HG03064 (cell line): Measurements from ENCODE around the gene VIPR1.
A peak's percentile ranks its signal among the peaks of the same experiment; 100 is the strongest.

Experiments used
- ATAC-seq: cut with Tn5 transposase; IDR thresholded peaks from one replicate; pipeline ENCODE4 v1.9.1; 2021; ENCODE audit warnings: low read depth; ENCODE audit not compliant: unreplicated experiment

VIPR1 gene, protein sequence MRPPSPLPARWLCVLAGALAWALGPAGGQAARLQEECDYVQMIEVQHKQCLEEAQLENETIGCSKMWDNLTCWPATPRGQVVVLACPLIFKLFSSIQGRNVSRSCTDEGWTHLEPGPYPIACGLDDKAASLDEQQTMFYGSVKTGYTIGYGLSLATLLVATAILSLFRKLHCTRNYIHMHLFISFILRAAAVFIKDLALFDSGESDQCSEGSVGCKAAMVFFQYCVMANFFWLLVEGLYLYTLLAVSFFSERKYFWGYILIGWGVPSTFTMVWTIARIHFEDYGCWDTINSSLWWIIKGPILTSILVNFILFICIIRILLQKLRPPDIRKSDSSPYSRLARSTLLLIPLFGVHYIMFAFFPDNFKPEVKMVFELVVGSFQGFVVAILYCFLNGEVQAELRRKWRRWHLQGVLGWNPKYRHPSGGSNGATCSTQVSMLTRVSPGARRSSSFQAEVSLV

DNA sequence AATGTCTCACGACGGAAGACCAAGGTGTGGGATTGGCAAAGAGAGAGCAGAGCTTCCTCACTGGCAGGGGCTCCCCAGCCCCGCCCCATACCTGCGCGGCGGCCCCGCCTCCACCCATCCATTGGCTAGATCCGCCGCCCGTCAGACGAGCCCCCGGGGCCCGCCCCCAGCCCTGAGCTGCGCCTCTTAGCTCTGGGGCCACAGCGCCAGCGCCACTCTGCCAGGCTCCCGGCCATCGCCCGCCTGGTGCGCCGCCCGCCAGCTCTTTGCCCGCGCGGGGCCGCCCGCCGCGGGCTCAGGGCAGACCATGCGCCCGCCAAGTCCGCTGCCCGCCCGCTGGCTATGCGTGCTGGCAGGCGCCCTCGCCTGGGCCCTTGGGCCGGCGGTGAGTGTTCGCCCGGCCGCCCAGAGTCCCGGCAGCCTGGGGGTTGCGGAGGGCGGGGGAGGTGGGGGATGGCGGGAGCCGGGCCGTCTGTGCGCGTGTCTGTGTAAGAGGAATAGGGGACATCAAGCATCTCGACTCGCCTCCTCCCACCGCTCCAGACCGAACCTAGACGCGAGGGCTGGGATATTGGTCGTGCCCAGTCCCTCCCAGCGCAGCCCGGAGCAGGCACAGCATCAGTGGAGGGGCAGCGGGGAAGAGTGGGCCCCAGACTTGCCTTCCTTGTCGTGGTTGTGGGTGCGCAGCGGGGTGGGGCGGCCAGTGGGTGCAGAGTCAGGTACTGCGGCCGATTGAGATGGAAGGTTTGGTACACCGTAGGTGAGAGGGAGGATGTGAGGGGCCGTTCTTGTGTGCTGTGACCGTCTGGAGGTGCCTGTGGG, at the start of gene VIPR1:
VIPR1 (plus strand) TSS at position 215 of the 822 bp plus-strand sequence; CDS start at position 308, 93 bp downstream.
- ATAC-seq, result peak; percentile 95

DNA sequence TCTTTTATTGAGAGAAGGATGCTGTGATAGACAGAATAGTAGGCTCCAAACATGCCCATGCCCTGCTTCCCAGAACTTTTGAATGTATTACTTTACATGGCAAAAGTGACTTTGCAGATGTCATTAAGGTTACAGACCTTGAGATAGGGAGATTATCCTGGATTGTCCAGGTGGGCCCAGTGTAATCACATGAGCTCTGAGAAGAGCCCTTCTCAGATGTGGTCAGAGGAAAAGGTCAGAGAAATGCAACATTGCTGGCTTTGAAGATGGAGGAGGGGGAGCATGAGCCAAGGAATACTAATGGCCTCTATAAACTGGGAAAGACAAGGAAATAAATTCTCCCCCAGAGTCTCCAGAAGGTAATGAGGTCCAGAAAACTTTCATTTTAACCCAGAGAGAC, 46.2 kb upstream of the VIPR1 start:
- ATAC-seq, result no peak

DNA sequence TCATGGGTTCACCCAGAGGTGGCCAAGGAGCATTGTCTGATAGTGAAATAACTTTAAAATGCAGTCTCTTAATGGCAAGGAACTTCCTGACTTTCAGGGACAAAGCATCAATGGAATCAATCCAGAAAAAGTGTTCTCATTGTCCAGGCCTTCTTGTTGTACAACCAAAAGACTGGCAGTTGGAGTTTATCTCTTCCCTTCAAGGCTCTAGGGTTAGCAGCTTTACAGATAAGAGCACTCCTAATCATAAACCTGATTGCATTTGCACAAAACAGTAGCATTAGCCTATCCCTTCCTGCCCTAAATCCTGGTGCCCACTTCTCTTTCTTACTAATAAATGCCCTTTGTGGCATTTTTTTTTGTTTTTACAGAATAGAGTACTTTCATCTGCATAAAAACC, 43.3 kb upstream of the VIPR1 start:
- ATAC-seq, result no peak

DNA sequence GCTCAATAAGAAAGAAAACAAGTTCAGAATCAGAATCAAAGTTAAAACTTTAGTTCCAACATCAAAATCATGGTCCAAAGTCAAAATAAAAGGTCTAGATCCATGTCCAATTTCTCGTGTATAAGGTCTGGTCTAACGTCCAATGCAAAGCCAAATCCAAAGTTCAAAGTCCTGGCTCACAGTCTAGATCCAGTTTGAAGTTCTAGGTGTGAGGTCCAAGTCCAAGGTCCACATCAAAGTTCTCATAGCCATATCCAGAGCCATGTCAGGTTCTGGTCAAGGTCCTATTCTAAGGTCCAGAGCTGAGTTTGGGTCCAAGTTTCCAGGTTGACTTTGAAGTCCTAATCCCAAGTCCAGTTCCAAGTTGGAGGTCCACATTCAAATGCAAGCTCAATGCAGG, 40.7 kb upstream of the VIPR1 start:
- ATAC-seq, result no peak

DNA sequence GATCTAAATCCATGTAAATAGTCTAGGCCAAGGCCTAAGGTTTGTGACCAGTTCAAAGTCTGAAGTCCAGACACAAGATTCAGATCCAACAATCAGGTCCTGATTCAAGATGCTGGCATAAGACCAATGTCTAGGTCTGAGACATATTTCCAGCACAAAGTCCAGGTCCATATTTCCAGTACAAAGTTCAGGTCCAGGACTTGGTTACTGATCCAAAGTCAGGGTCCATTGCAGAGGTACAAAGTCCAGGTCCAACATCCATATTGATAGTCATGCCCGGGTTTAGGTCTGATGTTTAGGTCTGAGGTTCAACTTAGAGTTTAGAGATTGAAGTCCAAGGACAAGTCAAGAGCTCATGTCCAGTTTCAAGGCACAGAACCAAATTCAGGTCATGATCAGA, 39.4 kb upstream of the VIPR1 start:
- ATAC-seq, result no peak

DNA sequence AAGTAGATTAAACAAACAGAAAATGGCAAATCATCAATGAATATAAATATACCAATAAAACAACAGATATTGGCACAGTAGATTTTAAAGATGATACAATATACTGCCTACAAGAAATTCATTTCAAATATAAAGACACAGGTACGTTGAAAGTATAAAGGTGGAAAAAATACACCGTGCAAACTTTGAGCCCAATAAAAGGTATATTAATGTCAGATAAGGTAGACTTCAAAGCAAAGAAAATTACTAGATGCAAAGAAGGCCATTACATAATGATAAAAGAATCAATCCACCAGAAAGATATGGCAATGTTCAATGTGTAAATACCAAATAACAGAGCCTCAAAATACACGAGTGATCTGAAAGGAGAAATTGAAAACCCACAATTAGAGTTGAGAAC, 34.3 kb upstream of the VIPR1 start:
- ATAC-seq, result no peak

DNA sequence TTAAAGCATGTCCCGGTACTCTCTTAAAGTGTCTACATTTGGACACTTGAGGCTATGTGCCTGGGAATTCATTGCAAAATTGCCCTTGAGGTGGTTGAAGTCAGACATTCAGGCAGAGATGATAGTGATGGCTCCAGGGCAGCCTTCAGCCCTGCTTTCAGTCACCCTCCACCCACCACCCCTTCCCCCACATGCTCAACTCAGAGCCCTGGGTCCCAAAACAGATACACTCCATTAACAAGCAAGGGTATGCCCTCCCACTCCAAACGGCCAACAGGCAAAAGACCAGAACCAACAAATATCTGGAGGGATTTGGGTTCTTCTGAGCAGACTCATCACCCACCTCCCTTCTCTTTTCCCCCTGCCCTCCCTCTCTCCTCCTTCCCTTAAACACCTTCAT, 29.9 kb upstream of the VIPR1 start:
- ATAC-seq, result no peak

DNA sequence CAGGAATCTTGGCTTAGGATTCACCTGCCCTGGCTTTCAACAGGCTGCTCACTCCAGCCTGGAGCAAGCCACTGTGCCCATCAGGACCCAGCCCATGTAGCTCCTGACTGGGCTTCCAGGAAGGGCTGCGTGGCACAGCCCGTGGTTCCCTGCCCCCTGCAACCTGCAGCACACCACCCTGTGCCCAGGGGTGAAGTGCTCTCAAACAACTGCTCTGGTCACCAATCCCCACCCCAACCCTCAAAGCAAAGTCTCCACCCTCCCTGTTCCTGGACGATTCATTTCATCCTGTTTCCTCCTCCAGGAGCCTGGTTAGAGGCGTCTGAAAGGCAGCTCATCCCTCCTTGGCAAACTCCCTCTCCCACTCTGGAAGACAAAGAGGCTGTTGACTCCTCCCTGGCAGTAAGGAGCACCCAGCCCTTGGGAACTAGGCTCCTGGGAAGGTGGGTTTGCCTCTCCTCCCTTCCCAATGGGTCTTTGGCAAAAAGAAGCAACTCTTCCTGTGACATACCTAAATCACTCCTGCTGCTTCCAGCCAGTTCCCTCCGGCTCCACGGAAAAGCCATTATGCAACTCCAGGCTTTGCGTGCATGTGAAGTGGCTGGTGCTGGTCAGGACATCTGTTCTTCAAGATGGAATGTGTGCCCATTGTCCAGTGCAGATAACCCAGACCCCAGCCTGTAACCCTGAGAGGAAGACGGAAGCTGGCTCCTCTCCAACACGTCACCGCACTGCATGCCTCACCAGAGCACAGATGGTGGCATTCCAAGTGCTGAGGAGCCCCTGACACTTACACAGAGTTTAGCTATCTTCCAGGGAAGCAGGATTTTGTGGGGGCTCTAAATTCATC, 29.1 kb upstream of the VIPR1 start:
- no peak for ATAC-seq

DNA sequence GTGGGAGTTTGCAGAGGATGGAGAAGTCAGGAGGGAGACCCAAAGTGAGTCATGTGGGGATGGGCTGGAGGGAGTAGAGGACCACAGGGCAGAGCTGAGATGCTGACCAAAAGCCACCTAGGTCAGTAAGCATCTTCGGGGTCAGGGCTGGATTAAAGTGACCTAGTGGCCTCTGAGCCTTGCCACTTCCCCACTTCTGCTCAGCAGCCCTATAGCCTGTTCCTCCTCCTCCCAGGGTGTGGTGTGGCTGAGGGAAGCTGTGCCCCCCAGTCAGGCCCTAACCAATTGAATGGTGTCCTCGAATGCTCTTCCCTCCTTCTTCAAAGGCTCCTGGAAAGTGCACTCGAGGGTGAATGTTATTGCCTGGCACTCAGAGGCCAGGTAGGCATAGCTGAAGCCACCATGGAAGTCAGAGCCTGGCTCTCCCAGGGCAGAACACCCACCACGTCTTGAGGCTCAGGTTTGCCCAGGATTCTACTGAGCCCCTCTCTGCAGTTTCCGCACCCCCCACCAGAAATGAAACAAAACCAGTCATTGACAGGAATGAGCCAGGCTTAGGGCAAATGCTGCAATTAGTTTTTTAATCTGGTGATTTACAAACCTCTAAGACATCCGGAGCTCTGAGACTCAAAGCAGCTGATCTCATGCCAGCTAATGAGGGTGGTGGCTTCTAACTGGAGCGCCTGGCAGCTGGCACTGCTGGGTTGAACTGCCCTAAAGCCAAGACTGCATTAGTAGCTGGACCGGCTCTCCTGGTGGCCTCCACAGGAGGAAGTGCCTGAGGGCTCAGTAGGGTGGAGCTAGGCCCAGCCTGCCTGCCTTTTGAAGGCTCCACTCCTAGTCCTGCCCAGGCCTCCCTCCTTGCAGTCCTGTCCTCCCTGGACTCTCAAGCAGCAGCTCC, 26.0 kb upstream of the VIPR1 start:
- ATAC-seq, result no peak

DNA sequence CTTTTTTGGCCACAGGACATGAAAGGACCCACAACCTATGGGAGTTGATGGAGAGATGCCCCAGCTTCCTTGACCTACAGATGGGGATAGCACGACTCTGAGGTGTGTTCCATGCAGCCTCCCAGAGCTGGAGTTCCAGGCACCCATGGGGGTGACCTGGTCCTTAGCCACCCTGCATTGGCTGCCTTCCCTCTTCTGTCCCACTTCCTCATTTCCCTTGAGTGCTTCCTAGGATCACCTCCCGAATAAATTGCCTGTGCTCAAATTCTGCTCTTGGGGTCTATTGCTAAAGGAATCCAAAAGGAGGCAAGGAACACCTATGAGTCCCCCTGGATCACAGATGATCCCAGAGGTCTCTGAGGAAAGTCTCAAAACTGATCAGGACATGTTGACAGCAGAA, 24.7 kb upstream of the VIPR1 start:
- ATAC-seq, result no peak

DNA sequence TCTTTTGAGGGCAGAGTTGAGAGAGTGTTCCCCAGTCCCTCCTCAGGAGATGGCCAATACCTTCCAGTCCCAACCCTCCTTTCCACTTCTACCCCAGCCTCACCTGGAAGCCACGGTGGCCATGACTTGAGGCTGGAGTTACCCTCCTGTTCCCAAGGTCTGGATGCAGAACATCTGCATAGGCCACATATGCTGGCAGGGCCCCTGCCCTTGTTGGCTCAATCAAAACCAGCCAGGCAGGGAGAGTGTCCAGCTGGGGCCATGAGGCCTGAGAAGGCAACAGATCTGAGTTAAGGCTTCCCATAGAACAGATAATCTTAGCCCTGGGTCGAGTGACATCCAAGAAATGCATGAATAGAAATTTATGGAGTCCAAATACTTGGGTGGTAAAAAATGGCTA, 23.6 kb upstream of the VIPR1 start:
- ATAC-seq, result no peak

DNA sequence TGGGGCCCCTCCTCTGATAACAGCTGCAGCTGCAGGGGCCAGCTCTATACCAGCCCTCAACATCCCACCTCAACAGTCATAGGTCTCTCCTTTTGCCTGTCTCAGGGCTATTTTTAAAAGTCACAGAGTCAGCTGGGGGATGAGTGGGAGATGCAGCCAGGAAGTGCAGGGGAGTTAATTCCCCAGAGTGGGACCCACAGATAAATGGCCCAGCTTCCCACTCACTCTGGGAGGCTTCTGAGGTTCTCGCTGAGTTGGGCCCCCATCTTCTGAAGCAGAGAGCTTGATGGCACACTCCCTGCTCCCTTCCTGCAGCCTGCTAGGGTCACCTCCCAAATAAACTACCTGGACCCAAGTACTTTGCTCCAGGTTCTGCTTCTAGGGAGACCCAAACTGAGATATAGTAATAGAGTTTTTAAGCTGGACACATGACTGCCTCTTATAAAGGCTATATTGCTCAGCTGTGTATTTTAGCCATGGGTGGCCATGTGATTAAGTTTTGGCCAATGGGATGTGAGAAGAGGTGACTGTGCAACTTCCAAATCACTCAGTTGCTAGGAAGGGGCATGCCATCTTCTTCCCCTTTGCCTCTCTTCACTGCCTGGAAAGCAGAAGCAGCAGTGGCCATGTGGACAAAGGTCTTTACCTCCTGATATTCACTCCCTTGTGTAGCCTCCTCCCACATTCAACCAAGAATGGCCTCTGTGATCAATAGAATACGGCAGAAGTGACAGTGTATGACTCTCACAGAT, 15.5 kb upstream of the VIPR1 start:
- no peak for ATAC-seq

DNA sequence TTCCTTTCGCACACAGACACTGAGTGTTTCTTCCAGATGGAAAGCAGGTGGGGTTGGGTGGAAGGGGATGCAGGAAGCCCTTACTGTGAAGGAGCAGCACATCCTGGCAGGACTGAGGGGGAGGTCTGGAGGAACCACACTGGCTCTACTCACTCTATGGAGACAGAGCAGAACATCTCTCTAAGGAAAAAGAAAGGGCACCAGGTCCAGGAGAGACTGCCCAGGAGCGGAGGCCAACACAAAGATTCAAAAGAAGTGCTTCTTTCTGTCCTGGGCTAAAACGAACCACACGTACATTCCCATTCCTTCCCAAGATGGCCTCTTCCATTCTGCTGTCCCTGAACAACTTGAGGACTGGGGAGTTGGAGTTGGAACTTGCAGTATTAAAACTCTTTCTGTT, 13.8 kb upstream of the VIPR1 start:
- ATAC-seq, result no peak

DNA sequence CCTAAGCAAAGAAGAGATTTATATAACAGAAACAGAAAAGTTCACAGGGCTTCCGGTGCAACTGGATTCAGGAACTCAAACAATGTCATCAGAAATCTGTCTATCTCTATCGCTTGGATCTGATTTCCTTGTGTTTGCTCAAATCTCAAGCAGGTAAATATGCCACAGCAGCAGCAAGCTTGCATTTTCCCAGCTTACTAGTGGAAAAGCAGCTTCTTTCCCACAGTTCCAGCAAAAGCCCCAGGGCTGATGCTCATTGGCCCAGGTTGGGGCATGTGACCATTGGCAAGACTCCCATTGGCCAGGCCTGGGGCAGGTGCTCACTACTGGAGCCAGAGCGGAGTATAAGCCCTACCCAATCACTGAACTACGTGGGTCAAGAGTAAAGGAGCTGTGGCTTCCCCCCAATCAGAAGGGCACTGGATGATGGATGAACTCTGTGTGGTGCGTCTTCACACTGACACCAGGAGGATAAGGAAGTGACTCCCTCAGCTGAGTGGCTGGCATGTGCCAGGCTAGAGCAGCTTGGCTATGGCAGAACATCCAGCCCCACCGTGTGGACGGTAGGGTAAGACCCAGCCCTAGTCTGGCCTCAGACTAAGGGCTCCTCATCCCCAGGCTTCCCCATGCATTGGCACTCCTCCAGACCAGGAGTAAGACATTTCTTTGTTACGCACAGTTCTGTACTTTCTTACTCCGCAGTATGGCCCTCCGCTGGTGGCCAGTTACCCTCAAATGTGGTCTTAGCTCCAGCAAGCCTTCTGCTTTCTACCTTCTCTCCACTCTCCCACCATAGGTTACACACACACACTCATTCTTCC, 13.1 kb upstream of the VIPR1 start:
- no peak for ATAC-seq

DNA sequence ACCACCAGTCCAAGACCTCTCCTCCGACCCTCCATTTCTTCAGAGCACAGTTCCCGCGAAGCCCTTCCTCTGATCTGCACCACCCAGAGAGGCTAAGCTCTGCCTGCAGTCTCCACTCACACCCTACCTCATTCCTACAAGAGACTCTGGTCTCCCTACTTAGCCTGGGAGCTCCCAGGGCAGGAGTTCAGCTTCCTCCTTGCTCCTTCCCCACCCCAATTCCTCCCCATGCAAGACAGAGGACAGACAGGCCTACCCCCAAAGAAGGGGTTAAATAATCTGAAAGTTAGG, 12.6 kb upstream of the VIPR1 start:
- peak; percentile 25 for ATAC-seq

DNA sequence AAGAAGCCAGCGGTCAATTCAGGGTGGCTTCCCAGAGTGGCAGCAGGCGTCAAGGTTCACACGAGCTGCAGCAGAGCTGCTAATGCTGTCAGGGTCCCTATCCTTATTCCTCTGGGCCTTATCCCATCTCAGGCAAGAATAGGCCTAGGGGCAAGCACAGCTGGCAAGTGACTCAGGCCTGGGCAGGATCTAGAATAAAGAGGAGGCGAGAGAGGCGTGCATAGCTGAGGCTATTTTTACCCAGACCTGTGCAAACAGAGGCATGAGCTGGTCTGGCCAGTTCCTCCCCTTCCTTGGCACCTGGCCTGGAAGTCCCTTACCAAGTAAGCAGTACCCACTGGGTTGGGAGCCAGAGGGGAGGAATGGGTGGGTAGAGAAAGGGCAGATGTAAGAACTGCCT, 12.2 kb upstream of the VIPR1 start:
- ATAC-seq, result peak; percentile 99

DNA sequence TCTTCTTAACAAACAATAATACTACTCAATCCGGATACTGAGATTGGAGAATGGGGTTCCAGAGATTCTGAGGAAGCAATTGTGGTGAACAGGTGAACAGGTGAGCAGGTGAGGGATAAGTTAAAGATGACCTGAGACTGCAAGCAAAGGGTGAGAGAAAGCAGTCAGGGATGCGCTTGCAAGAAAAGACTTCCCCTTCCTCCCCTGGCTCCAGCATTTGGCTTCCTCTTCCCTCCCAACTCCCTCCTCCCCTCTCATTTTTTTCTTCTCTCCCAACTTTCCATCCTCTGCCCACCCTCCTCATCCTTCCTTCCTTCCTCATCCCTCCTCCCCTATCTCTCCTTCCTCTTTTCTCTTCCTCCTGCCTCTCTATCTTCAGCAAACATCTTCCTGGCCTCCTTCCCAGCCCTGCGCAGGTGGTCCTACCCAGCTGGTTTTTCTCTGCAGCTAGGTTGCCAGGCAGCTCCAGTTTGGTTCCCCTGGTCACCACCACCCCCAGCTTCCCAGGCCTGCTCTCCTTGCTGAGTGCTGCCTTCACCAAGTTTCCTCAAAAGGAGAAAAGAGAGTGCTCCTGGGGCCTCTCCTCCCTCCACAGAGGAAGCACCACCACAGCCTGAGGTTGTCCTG, 10.4 kb upstream of the VIPR1 start:
- no peak for ATAC-seq

DNA sequence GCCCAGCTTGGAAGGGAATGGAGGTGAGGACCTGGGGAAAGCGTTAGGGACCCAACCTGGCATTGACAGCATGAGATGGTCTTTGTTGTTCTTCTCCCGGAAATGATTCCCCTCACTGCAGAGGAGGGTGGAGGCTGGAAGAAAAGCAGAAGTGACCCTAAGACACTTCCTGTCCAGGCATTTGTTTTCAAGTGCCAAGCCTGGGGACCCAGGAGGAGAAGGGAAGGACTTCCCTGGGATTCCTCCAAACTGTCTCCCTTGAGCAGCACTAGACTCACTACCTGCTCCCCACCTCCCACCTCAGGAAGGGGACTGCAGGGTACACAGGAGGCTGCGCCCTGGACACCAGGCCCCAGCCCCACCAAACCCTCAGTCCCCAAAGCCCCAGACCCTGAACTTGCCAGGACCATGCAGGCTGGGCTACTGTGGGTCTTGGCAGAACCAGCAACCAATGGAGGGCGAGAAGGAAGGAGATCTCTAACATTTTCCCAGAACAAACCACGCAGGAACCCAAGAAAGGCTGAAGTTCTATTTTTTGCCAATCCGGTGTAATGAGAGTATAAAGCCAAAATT, 9.8 kb upstream of the VIPR1 start:
- ATAC-seq, result no peak
